DMS79 (cell line): Measurements from ENCODE around the gene SAP30BP.

ENCODE experiments used
- DNase-seq: peaks from one replicate; lab custom pipeline; 2025; lab: John Stamatoyannopoulos, UW

SAP30BP gene

DNA sequence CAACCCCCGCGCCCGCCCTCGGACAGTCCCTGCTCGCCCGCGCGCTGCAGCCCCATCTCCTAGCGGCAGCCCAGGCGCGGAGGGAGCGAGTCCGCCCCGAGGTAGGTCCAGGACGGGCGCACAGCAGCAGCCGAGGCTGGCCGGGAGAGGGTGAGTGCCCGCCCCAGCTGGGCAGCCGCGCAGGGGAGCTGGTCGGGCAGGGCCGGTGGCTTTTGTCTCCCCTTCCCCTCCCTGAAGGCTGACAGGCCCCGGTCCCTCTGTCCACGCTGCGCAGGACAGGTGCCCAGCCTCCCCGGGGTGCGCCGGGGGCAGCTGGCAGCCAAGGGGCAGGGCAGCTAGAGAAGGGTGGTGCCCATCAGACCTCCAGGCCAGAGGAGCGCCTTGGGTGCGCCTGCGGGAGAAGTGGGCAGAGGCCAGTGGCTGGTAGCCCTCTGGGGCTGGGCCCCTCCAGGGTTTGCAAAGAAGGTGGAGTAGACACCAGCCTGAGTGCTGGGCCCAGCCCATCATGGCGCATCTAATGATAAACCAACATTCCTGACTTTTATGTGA lies 54.4 kb downstream of the SAP30BP start:
- no peak for DNase-seq

- no peak for DNase-seq
Measured at GRCh38 chr17:75722076-75722475, 54.9 kb downstream of the SAP30BP start.

- no peak for DNase-seq
Measured at GRCh38 chr17:75722542-75723095, 55.5 kb downstream of the SAP30BP start.

GRCh38 chr17:75723171-75723930 lies 56.2 kb downstream of the SAP30BP start:
- no peak for DNase-seq

GRCh38 chr17:75724016-75725003 lies 57.2 kb downstream of the SAP30BP start:
- DNase-seq = no peak

DNA sequence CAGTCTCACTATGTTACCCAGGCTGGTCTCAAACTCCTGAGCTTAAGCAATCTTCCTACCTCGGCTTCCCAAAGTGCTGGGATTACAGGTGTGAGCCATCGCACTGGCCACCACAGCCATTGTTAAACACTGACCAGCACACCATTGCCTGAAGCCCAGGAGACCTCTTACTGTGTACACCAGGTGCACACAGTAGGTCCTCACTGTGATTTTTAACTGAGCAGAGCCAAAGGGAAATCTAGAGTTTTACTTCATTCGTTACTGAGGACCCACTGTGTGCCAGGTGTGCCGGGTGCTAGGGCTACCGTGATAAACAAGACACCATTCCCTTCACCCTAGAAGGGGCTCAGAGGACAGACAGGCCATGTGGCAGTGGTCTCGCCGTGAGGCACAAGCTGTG lies 58.4 kb downstream of the SAP30BP start:
- no peak for DNase-seq

DNA sequence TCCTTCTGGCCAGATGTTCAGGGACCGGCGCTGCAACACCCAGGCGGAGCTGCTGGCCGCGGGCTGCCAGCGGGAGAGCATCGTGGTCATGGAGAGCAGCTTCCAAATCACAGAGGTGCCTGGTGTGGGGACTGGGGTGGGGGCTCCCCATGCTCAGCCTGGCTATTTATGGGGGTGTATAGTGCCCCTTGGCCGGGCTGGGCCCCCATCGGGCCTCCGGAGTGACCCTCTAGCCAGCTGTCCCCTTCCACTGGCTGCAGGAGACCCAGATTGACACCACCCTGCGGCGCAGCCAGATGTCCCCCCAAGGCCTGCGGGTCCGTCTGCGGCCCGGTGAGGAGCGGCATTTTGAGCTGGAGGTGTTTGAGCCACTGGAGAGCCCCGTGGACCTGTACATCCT lies 60.3 kb downstream of the SAP30BP start:
- no peak for DNase-seq

- no peak for DNase-seq
Measured at GRCh38 chr17:75729351-75729750, 62.2 kb downstream of the SAP30BP start.

- no peak for DNase-seq
Measured at GRCh38 chr17:75730065-75730464, 62.9 kb downstream of the SAP30BP start.

DNA sequence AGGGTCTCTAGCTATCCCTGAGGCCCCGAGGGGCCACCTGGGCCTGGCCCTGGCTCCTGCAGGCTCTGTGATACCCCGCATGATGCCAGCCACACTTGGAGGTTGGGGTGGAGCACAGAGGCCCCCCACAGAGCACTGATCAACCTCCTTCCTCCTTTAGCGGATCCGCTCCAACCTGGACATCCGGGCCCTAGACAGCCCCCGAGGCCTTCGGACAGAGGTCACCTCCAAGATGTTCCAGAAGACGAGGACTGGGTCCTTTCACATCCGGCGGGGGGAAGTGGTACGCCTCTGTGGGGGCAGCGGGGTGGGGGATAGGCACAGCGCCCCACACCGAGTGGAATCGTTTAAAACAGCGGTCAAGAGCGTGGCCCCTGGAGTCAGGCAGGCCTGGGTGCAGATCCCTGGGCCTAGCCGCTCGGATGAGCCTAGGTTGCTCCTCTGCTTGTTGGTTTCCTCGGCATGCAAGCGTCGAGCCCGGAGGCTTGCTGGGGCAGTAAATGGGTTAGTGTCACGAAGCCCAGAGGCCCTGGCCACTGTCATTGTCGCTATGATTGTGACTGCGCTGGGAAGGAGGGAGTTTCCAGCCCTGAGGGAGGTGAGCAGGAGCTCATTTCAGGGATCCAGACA lies 64.1 kb downstream of the SAP30BP start:
- no peak for DNase-seq

DNA sequence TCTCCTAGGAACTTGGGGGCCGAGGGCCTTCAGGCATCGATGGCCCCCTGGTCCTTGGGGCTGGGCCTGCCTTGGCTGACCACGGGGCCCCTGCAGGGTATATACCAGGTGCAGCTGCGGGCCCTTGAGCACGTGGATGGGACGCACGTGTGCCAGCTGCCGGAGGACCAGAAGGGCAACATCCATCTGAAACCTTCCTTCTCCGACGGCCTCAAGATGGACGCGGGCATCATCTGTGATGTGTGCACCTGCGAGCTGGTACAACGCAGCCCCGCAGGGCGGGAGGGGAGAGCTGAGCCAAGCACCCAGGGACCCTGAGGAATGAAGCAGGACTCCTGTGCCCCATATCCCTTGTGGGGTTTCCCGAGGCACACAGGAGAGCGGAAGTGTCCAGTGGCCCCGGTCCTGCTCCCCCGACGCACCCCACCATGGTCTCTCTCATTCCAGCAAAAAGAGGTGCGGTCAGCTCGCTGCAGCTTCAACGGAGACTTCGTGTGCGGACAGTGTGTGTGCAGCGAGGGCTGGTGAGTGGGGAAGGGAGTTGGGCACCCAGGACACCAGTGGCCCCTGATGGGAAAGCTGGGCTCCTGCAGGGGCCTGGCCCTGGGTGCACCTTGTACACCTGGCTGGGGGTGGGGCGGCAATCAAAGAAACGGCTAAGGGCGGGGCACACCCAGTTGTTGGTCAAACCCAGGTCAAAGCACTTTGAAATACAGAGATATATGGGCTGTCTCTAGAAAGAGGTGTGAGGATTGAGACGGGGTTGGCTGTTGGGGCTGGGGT lies 64.8 kb downstream of the SAP30BP start:
- no peak for DNase-seq

GRCh38 chr17:75733471-75733870 lies 66.3 kb downstream of the SAP30BP start:
- DNase-seq = no peak

GRCh38 chr17:75734674-75735294 lies 67.6 kb downstream of the SAP30BP start:
- DNase-seq = no peak

DNA sequence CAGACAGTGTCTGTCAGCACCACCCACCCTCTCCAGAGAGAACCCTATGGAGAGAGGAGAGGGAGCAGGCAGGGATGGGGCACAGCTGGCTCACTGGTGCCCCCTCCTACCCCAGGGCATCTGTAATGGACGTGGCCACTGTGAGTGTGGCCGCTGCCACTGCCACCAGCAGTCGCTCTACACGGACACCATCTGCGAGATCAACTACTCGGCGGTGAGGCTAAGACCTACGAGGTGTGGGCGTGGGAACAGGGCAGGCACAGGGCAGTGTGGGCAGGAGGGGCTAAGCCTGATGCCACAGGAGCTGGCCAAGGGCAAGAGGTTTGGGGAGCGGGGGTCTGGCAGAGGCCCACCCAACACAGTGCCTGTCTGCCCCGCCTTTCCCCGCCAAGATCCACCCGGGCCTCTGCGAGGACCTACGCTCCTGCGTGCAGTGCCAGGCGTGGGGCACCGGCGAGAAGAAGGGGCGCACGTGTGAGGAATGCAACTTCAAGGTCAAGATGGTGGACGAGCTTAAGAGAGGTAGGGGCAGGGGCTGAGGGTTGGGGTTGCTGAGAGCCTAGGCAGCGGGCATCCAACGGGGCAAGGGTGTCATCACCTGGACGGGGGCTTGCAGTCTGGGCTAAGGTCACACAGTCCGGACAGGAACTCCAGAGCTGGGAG lies 69.2 kb downstream of the SAP30BP start:
- no peak for DNase-seq

DNA sequence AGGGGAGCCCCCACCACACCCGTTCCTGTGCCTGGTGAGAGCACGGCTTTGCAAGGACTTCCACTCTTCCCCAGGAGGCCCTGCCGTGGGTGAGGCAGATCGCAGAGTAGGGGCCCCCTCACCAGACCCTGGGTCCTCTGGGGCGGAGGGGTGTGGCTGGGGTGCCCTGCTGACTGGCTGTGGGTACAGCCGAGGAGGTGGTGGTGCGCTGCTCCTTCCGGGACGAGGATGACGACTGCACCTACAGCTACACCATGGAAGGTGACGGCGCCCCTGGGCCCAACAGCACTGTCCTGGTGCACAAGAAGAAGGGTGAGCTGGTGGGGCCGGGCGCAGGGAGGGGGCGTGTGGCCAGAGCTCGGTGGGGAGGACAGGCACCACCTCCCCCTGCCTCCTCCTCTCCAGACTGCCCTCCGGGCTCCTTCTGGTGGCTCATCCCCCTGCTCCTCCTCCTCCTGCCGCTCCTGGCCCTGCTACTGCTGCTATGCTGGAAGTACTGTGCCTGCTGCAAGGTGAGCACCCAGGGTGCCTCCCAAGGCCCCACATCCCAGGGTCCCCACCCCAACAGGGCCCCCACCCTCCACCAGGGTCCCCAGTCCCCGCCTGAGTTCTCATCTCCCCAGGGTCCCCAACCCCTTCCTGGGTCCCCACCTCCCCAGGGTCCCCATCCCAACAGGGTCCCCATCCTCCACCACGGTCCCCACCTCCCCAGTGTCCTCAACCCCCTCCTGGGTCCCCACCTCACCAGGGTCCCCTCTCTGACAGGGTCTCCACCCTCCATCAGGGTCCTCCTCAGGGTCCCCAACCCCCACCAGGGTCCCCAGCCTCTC lies 70.2 kb downstream of the SAP30BP start:
- no peak for DNase-seq

DNA sequence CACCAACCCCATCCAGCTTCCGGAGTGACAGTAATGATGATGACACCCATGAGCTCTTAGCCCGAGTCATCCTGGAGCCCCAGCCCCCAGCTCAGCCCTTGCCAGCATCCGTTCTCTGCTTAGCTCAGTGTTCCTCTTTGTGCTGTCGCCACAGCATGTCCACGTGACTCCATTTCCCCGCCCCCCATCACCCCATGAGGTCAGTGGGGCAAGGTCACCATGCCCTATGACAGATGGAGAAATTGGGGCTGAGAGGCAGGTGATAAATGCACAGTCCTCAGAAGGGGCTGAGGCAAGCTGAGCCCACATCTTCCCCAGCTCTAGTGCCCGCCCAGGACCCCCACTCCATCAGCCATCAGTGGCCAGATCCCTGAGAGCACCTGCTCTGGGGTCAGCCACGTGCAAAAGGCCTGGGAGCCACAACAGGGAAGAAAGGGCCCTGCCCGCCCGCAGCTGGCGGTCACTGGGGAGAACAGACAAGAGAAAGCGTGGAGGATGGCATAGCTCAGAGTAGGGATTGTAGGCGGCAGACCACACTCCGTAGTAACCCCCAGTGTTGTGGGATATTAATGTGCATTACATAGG lies 71.2 kb downstream of the SAP30BP start:
- no peak for DNase-seq

GRCh38 chr17:75739174-75739573 lies 72.0 kb downstream of the SAP30BP start:
- no peak for DNase-seq

DNA sequence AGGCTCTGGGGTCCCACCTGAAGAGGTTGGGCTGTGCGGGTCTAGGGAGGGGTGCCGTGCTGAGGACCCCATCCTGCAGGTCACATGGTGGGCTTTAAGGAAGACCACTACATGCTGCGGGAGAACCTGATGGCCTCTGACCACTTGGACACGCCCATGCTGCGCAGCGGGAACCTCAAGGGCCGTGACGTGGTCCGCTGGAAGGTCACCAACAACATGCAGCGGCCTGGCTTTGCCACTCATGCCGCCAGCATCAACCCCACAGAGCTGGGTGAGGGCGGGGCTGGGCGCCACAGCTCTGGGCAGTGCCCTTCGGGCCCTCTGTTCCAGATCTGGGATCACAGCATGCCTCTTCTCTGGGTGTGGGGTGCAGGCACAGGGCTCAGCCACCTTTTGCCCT lies 72.7 kb downstream of the SAP30BP start:
- no peak for DNase-seq

DNA sequence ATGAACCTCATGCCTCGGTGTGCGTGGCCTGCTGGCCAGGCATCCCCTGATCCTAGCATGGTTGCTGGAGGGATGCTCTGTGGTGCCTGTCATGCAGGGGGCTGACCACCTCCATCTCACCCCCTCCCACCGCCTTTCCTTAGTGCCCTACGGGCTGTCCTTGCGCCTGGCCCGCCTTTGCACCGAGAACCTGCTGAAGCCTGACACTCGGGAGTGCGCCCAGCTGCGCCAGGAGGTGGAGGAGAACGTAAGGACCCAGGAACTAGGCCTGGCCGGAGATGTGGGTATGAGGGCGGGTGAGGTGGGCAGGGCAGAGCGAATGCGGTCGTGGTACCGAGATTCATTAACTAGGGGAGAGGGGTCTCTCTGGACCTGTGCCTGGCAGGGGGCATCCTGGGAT lies 73.1 kb downstream of the SAP30BP start:
- DNase-seq = no peak
